HG03045 (cell line): ENCODE results near the gene ADSS2.
"Not testable (repeated sequence)": the region's sequence is repeated elsewhere in the genome, so short reads cannot be mapped to it uniquely, and the experiment has no call there.

ENCODE experiments used
- ATAC-seq: cut with Tn5 transposase; IDR thresholded peaks from one replicate; pipeline ENCODE4 v1.9.1; 2021; ENCODE audit warnings: mild to moderate bottlenecking, moderate library complexity; ENCODE audit not compliant: unreplicated experiment

Gene ADSS2

DNA sequence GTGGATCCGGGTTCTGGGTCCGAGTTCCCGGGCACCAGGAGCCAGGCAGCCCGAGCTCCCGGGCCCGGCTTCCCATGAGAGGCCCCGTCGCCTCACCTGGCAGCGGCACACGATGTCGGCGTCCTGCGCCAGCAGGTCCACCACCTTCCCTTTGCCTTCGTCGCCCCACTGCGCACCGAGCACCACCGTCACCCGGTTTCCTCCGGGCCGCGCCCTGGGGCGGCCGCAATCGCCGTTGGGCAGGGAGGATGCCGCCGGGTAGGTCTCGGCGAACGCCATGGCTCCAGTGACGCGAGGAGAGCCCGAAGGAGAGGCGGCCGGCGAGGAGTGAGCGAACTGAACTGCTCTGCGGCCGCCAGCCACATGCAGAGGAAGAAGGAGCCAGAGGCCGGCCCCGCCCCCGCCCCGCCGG, at the start of gene ADSS2:
TSS of gene ADSS2 (minus strand) at position 371 of the 412 bp plus-strand sequence. CDS start at position 279, 92 bp downstream.
- no peak for ATAC-seq

DNA sequence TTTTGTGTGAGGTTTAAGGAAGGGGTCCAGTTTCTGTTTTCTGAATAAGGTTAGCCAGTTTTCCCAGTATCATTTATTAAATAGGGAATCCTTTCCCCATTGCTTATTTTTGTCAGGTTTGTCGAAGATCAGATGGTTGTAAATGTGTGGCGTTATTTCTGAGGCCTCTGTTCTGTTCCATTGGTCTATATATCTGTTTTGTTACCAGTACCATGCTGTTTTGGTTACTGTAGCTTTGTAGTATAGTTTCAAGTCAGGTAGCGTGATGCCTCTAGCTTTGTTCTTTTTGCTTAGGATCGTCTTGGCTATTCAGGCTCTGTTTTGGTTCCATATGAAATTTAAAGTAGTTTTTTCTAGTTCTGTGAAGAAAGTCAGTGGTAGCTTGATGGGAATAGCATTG, 48.8 kb upstream of the ADSS2 start:
- not testable (repeated sequence) for ATAC-seq

DNA sequence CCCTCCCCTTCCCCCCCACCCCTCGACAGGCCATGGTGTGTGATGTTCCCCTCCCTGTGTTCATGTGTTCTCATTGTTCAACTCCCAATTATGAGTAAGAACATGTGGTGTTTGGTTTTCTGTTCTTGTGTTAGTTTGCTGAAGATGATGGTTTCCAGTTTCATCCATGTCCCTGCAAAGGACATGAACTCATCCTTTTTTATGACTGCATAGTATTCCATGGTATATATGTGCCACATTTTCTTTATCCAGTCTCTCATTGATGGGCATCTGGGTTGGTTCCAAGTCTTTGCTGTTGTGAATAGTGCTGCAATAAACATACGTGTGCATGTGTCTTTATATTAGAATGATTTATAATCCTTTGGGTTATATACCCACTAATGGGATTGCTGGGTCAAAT, 47.8 kb upstream of the ADSS2 start:
- not testable (repeated sequence) for ATAC-seq

DNA sequence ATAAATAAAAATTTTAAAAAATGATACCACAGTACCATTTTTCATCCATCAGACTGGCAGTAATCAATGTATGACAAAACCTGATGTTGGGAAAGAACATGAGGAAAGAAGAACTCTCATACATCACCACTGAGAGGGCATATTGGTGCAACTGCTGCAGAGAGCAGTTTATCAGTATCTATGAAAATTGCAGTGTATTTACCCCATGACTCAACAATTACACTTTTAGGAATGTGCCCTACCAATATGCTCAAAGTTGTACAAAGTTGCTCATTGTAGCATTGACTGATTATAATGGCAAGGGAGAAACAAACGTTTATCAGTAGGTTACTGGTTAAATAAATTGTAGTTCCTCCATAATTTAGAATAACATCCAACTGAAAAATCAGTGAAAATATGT, 46.1 kb upstream of the ADSS2 start:
- no peak for ATAC-seq

DNA sequence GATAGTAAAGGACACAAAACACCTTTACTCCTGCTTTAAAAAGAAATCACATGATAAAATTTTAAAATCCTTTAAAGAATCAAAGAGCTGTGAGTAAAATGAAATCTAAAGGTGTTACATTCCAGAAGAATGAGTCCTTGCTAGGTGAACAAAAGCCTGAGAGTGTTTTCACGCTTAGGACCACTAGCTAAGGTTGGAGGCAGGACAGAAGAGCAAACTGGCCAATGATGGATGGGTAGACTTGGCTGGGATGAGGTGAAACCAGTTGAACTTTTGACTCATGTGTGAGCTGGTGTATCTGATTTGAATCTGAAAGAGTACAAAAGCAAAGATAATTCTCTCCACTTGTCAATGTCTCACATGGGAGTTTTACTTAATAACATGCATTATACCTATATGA, 44.5 kb upstream of the ADSS2 start:
- ATAC-seq = no peak

DNA sequence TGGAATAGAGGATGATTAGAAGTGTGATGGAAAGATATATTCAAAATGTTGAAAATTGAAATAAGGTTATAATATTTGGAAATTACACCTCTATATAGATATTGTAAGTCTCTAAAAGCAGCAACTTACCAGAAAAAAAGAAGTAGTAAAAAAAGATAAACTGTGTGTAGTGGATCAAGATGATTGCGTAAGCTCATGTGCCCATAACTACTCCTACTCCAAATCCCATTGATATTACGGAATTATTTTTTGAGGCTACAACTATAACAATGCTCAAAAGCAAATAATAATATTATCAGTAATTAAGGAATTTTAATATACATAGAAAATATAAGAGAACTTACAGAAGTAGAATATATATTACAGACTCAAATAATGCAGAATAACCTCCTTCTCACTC, 42.9 kb upstream of the ADSS2 start:
- ATAC-seq = no peak

DNA sequence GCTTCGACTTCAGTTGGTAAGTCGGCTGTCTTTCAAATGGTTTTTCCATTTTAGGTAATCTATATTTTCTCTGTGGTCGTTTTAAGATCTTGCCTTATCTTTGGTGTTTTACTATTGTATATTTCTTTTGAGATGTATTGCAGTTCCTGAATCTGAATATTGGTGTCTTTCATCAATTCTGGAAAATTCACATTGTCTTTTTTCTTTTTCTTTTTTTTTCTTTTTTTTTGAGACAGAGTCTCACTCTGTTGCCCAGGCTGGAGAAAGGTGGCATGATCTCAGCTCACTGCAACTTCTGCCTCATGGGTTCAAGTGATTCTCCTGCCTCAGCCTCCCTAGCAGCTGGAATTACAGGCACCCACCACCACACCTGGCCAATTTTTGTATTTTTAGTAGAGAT, 33.3 kb upstream of the ADSS2 start:
- ATAC-seq = not testable (repeated sequence)

DNA sequence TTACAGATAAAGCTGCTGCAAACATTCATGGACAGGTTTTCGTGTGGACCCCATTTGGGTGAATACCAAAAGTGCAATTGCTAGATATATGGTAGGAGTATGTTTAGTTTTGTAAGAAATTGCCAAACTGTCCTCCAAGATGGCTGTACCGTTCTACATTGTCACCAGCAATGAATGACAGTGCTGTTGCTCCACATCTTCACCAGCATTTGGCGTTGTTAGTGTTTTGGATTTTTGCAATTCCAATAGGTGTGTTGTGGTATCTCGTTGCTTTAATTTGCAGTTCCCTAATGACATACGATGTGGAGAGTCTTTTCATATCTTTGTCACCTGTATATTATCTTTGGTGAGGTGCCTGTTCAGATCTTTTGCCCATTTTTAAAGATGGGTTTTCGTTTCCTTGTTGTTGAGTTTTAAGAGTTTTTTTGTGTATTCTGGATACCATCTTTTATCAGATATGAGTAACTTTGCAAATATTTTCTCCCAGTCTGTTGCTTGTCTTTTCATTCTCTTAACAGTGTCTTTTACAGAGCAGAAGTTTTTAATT, 21.4 kb upstream of the ADSS2 start:
- ATAC-seq = no peak

DNA sequence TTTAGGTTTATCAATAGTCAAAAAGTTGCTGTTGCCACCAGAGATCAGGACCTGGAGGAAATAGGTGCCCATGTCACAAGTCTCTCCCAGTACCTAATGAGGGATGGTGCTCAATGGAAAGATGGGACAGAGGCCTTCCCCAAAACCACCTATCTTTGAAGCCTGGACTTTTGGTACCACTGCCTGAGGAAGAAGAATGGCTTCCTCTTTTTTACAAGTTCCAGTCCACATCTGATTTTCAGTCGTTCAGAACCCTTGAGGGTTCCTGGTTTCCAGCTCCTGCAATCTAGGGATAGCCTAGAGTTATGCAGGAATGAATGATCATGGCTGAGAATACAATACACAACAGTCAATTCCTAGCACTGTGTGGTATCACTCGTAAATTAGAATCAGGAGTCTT, 15.0 kb upstream of the ADSS2 start:
- ATAC-seq = no peak

DNA sequence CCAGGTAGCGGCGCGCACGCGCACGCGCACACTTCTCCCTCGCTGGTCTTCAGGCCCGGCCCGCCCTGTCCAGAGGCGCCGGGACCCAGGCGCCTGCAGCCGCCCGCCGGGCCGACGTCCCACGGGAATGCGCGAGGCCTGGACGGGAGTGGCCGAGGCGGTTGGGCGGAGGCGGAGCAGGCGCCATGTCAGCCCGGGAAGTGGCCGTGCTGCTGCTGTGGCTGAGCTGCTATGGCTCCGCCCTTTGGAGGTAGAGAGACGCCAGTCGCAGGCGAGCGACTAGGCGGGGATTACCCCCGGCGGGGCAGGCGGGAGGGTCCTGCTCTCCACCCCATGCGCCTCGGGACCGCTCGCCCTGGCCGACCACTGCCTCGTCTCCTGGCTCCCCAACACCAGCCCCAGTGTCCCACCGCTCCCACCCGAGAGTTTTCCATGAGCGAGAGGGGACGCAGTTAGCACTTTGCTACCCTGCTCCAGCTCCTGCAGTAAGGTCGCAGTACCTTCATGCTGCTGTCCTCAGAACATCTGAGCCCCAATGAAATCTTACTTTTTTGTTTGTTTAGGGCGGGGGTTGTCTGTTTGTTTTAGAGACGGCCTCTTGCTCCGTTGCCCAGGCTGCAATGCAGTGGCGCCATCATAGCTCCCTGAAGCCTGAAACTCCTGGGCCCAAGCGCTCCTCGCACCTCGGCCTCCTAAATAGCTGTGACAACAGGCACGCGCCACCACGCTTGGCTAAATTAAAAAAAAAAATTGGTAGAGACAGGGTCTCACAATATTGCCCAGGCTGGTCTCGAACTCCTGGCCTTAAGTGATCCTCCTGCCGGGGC, 9.7 kb upstream of the ADSS2 start, which contains the start of gene CATSPERE:
TSS of gene CATSPERE (plus strand) at position 29 of the 827 bp plus-strand sequence. CDS start at position 186, 157 bp downstream.
- peak; percentile 99 for ATAC-seq

DNA sequence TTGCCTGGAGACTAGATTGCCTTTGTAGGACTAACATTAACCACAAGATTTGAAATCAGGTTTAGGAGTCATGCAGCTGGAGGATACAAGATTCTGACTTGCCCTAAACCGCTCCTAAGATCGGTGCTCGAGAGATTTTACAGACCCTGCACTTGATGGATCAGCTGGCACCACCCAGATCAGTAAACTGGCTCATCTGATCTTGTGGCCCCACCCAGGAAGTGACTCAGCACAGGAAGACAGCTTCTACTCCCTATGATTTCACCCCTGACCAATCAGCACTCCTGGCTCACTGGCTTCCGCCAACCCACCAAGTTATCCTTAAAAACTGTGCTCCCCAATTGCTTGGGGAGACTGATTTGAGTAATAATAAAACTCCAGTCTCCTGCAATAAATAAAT, 8.5 kb upstream of the ADSS2 start:
- no peak for ATAC-seq

DNA sequence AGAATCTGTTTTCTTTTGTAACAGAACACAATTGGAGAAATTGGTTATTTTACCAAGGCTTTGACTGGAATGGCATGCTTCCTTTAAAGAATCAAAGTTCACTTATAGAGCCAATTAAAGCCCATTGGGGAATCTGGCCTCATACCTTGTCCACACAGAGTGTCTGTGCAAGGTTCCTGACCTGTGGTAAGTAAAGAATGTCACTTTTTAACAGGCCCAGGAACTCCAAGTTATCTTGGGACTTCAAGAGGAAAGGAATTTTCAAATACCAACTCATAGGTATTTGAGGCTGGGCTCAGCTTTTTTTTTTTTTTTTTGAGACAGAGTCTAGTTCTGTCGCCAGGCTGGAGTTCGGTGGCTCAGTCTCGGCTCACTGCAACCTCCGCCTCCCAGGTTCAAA, 7.1 kb upstream of the ADSS2 start:
- ATAC-seq = no peak

DNA sequence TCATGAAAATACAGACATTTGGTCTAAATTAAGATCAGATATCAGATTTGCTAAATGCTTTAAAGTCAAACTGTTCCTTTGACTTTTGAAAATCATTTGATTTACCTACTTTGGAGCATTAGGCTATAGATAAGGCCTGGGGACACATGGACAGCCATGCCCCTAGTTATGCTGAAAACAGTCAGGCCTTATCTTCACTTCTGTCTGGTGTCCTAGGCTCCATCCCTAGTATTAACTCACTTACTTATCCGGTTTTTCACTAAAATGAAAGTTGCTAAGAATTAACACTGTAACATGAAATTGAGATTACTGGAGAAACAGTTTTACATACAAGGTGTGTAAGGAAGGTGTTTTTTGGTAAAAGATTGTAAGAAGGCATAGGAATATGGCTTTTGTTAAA, 4.9 kb upstream of the ADSS2 start:
- ATAC-seq = no peak

DNA sequence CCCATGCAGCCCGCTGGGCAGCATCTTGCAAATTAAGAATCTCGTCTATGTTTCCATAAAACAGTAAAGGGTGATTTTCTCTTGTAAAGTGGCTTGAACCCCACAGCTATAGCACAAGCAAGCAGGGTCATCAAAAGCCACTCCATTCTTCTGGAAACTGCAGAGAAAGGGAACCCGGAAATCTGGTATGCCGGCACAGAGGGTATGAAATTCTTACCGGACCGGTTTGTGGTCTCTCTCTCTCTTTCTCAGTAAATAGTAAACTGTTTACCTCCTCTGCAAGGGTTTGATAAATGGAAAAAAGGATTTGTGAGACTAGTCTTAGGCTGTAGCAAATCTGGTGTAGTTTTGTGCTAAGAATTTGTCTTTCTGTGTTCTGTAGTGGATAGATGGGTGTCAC, 2.7 kb upstream of the ADSS2 start:
- no peak for ATAC-seq

DNA sequence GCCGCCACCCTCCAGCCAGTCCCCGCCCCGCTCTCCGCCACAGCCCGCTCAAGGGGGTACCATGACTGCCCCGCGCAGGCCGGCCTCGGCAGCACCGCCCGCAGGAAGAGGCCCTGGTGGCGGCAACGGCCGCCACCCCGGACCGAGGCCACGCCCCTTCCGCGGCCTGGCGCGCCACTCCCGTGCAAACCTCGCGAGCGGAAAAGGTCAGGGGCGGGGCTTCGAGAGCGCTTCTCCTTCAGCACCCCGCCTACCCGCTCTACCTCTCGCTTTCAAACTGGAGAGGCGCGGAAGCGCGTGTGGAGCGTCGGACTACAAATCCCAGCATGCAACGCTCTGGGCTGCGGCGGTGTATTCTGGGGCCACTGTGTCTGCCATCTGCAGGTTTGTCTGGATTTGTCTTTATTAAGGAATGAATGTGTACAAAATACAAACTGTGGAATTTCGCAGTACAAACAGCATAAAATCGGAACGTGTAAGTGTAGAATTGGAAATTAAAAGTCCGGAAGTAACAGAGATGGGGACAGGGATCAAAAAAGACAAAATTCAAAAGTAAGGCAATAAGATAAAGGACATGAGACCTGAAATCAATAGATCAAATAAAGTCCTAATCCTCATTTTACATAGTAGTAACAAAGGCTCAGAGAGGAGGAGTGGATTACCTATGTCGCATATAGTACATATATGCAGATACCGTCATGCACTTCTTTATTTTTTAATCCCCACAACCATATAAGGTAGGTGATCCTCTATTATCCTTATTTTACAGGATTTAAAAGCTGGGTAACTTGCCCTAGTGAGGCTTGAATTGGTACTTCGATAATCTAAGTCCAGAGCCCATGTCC, 464 bp upstream of the ADSS2 start:
- ATAC-seq = peak; percentile 96

DNA sequence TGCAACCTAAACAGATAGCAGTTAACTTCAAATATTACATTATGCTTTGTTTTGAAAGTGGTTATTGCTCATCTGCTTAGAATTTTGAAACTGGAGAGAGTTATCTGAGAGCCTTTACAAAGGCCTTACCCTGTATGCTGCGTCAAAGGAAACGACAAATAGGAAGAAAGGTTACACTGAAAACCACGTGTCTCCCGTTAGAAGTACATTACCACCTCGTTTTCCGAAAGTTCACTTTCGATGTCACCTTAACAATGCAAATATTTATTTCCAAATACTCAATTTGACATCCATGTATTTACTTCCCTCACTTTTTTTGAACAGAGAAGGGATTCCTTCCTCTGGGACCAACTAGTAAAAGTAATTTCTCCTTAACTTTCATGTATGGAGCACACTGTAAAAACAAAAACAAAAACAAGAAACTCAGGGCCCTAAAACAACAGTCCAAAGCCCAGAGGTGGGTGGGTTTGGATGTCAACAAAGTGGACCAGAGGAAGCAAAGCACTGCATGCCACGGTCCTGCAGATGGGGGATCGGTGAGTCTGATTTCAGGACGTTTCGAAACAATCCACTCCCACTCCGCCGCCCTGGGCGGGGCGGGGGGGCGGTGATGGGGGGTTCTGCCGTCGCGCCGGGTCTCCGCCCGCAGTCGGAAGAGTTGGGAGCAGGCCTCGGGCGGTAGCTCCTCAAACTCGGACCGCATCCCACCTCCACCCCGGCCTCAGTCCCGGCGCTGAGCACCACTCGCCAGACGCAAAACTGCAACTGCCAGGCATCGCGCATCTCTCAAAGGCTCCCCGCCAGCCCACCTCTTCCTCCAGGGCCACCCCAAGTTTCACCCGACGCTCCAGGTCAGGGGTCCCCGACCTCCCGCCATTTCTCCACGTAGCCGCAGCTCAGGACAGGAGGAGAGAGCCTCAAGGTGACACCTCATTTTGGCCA, 841 bp downstream of the ADSS2 start:
- ATAC-seq = peak; percentile 16

DNA sequence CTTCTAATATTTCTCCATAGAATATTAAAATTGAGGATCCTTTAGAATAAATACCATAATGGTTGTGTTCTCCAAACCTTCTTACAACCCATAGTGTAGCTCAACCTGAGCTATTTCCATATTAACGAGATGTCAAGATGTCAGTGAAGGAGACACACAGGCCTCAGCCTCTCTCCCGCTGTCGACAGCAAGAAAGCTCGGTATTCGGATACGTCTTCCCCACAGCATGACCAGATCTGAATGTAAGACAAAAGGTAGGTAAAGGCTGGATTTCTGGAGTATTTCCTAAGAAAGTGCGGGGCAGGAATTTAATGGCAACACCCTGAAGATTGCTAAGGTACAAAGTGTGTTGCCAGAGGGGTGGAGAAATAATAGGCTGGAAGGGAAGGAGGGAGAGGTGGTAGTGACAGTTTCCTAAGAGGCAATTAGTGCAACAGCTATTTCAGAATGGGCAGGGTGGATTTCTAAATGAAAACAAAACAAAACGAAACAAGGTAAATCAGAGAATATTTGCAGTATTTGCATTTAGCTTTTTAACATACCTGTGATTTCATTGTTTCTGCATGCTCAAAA, 1.7 kb downstream of the ADSS2 start:
- no peak for ATAC-seq

DNA sequence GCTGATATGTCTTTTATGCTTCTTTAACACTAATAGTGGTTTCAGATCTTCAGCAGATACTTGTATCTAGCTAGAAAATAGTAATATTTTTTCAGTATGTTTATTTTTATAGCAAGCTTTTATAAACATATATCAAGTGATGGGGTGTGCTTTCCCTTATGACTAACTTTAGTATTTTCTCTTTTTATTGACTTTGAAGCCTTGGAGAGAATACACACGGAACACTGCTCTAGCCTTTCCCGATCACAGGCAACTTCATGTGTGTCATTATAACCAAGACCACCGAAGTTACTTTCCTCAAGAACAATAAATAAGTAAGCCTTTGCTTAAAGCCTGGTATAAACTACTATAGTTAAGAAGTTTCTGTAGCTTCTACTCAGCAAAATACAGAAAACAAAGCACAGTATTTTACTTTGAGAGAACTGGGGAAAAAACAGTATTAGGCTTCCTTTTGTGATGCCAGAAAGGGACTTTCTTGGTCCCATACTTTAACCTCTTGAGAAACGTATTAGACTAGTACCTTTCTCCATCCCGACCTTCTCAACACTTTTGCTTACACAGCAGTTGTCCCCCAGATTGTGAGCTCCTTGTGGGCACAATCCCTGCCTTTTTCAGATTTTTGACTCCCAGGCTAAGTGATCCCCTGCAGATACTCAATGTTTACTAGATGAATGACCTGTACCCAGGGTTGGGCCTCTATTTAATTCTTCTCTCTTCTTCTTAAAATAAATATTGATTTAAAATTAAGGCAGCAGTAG, 3.3 kb downstream of the ADSS2 start:
- no peak for ATAC-seq

DNA sequence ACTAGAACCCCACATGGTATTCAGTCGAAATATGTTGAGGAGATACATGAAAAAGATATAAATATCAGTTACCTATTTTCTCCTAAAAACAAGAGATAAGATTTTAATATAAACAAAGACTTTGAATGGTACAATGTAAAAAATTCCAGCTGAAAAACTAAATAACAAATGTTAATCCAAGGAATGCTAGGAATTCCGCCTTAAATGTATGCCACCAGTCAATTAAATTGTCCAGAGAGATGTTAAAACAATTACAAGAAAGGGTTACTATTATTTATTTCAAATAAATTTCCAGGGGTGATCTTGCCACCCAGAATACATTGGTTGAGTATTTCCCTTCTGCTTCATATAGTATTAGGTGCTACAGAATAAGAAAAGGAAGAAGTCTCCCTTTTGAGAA, 4.2 kb downstream of the ADSS2 start:
- no peak for ATAC-seq
